ENCODE measurements around the gene CAMKMT.

Gene CAMKMT

GRCh38 chr2:44639399-44639798, 277.7 kb downstream of the CAMKMT start:
- DNase-seq (ENCODE audit: insufficient read length, low spot score) = no peak
- no peak for TF ChIP-seq CTCF (IDR thresholded peaks at IDR 0.05; ENCODE audit: insufficient read depth, missing control alignments)
- no peak for FAIRE-seq

- no peak for TF ChIP-seq CTCF (IDR thresholded peaks at IDR 0.05; ENCODE audit: insufficient read depth, missing control alignments)
- DNase-seq (ENCODE audit: insufficient read length, low spot score) (no peak), FAIRE-seq (no peak)
These were observed 280.5 kb downstream of the CAMKMT start for GRCh38 chr2:44642123-44642857.

DNA sequence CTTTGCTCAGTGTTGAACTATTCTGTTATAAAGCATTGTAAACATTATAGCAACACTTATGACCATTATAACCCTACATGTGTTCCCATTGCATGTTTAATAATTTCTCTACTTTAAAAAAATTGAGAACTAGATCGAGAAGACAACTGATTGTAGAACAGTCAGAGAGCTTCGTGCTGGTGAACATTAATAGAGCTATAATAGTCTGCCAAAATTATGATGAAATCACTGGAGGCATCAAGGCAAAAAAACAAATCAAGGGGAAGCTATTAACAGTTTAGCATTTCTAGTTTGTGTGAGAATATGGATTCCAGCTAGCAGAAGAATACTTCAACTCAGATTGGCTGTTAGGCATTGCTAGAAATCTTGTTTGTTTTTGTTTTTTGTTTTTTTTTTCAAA, 284.2 kb downstream of the CAMKMT start:
- FAIRE-seq (no peak), DNase-seq (ENCODE audit: insufficient read length, low spot score) (no peak)
- TF ChIP-seq CTCF (IDR thresholded peaks at IDR 0.05; ENCODE audit: insufficient read depth, missing control alignments) = no peak

DNA sequence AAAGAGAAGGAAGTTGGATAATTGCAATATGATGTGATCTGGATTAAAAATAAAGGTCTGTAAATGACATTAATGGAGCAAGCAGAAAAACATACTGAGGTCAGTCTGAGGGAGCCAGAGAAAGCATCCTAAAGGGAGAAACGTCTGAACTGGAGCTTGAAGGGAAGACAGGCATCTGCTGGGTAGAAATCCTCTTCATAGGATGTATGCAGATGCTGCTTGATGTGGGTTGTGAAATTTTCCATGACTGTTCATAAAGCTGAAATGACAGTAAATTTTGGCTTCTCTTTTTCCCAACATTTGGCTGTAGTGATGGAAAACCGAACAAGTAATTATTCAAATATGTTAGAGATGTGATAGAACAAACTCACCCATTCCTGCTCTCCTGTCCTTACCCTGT, 287.6 kb downstream of the CAMKMT start:
- DNase-seq (ENCODE audit: insufficient read length, low spot score) (no peak), FAIRE-seq (no peak)
- TF ChIP-seq CTCF (IDR thresholded peaks at IDR 0.05; ENCODE audit: insufficient read depth, missing control alignments) = no peak

DNA sequence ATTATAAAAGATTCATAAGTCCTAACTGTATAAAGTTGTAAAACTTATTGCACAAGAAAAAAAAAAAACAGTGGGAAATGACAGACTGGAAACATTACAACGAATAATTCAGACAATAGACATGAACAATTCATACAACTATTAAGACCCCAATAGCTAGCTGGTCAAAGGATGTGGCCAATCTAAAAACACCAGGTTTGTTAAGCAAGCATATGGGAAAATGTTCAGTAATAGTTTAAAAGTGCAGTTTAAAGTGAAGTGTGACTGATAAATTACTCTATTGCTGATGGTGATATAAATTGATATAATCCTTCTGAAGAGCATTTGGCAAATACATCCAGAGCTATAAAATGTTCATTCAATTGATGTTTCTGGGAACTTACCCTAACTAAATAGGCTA, 289.0 kb downstream of the CAMKMT start:
- no peak for FAIRE-seq
- TF ChIP-seq CTCF (IDR thresholded peaks at IDR 0.05; ENCODE audit: insufficient read depth, missing control alignments) = no peak
- no peak for DNase-seq (ENCODE audit: insufficient read length, low spot score)

- DNase-seq (ENCODE audit: insufficient read length, low spot score) (no peak), FAIRE-seq (no peak)
- no peak for TF ChIP-seq CTCF (IDR thresholded peaks at IDR 0.05; ENCODE audit: insufficient read depth, missing control alignments)
These were observed 290.2 kb downstream of the CAMKMT start for GRCh38 chr2:44651974-44652373.

DNA sequence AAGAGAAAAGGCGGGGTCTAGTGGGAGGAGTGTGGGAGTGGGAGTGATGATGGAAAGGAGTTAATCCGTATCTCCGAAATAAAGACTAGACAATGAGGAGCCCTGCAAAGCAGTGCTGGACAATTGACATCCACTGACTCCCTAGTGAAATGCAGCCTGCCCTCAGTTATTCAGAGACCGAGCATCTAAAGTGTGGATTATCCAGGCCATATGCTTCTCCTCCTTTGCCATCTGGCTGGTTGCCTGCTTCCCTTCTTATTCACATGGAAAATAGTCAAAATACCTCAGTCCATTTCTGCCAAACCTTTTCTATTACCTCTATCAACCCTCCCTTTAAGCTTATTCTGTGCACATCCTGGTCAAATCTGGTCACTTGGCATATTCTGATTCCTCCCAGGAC, 291.0 kb downstream of the CAMKMT start:
- TF ChIP-seq CTCF (IDR thresholded peaks at IDR 0.05; ENCODE audit: insufficient read depth, missing control alignments) = no peak
- DNase-seq (ENCODE audit: insufficient read length, low spot score) = no peak
- FAIRE-seq = peak; percentile 94

Data from D721Med (cell line).